Astrocyte (in vitro differentiated cells and primary cell): ENCODE measurements around the gene LYZL6. TPM values are rescaled to one million over a fixed set of nuclear protein-coding genes. Genes with fewer than 3 reads are reported as not detected.

Experiments
- DNase-seq: peaks from one replicate; pipeline ENCODE4 v3.0.0-alpha.2; 2010; ENCODE audit warnings: low read depth
- FAIRE-seq: peaks from 2 replicates; lab custom pipeline; 2011; peaks lifted over from hg19 to GRCh38; lab: Jason Lieb, UNC
- H2AFZ ChIP-seq: 2 replicates; pipeline ENCODE4 v1.6.0; 2012; ENCODE audit warnings: low read depth, low read length, inconsistent platforms
- H3K27ac ChIP-seq: 2 replicates; pipeline ENCODE4 v1.5.1; 2011; ENCODE audit warnings: low read depth, low read length, inconsistent platforms
- H3K27me3 ChIP-seq: 2 replicates; pipeline ENCODE4 v1.6.0; 2011; ENCODE audit warnings: low read length, inconsistent platforms; ENCODE audit not compliant: insufficient read depth
- H3K36me3 ChIP-seq: 2 replicates; pipeline ENCODE4 v1.5.1; 2011; ENCODE audit warnings: low read length, inconsistent platforms; ENCODE audit not compliant: insufficient read depth
- H3K4me1 ChIP-seq: 2 replicates; pipeline ENCODE4 v1.5.1; 2011; ENCODE audit warnings: low read length, inconsistent platforms; ENCODE audit not compliant: insufficient read depth
- H3K4me2 ChIP-seq: 2 replicates; pipeline ENCODE4 v1.6.0; 2012; ENCODE audit warnings: low read length, inconsistent platforms
- H3K4me3 ChIP-seq: 2 replicates; pipeline ENCODE4 v1.5.1; 2011; ENCODE audit warnings: low read depth, mild to moderate bottlenecking, low read length, inconsistent platforms; ENCODE audit not compliant: insufficient read depth
- H3K79me2 ChIP-seq: 2 replicates; pipeline ENCODE4 v1.6.0; 2012; ENCODE audit warnings: mild to moderate bottlenecking, low read length, inconsistent platforms; ENCODE audit not compliant: insufficient read depth
- H3K9ac ChIP-seq: 2 replicates; pipeline ENCODE4 v1.6.0; 2012; ENCODE audit warnings: mild to moderate bottlenecking, low read length, inconsistent platforms
- H3K9me3 ChIP-seq: 2 replicates; pipeline ENCODE4 v1.5.1; 2012; ENCODE audit warnings: low read depth, mild to moderate bottlenecking, low read length, inconsistent platforms; ENCODE audit not compliant: insufficient read depth
- H4K20me1 ChIP-seq: 2 replicates; pipeline ENCODE4 v1.6.0; 2012; ENCODE audit warnings: low read length, inconsistent platforms; ENCODE audit not compliant: insufficient read depth
- H3K27ac Mint-ChIP-seq: one replicate; pipeline ENCODE4 v1.8.0; 2021; ENCODE audit warnings: mild to moderate bottlenecking, mixed read lengths; ENCODE audit not compliant: unreplicated experiment
- H3K27me3 Mint-ChIP-seq: one replicate; pipeline ENCODE4 v1.8.0; 2021; ENCODE audit warnings: low read depth, mixed read lengths; ENCODE audit not compliant: unreplicated experiment
- H3K36me3 Mint-ChIP-seq: one replicate; pipeline ENCODE4 v1.8.0; 2021; ENCODE audit warnings: low read depth, mixed read lengths; ENCODE audit not compliant: unreplicated experiment
- H3K4me1 Mint-ChIP-seq: one replicate; pipeline ENCODE4 v1.8.0; 2021; ENCODE audit warnings: low read depth, mixed read lengths; ENCODE audit not compliant: unreplicated experiment
- H3K4me3 Mint-ChIP-seq: one replicate; pipeline ENCODE4 v1.8.0; 2021; ENCODE audit warnings: mild to moderate bottlenecking, moderate library complexity, mixed read lengths; ENCODE audit not compliant: unreplicated experiment
- H3K9me3 Mint-ChIP-seq: one replicate; pipeline ENCODE4 v1.8.0; 2021; ENCODE audit warnings: mild to moderate bottlenecking, mixed read lengths; ENCODE audit not compliant: unreplicated experiment
- EZH2 ChIP-seq: IDR thresholded peaks from 2 replicates; pipeline ENCODE4 v1.6.1; 2012; ENCODE audit warnings: mild to moderate bottlenecking, low read length, inconsistent platforms; ENCODE audit not compliant: insufficient read depth
- total RNA-seq: library from RNA; stranded (reverse); gene quantifications from 2 replicates; pipeline ENCODE4 v1.2.1, GENCODE V29; 2021
- TF ChIP-seq, protein P1 (sequence below): IDR thresholded peaks from 2 replicates; pipeline ENCODE4 v1.5.1; 2011; ENCODE audit warnings: low read depth, mild to moderate bottlenecking, inconsistent platforms, low read length, moderate library complexity; ENCODE audit not compliant: insufficient read depth

Gene LYZL6
- total RNA-seq, 1 donor from 2014 or later: not detected

DNA sequence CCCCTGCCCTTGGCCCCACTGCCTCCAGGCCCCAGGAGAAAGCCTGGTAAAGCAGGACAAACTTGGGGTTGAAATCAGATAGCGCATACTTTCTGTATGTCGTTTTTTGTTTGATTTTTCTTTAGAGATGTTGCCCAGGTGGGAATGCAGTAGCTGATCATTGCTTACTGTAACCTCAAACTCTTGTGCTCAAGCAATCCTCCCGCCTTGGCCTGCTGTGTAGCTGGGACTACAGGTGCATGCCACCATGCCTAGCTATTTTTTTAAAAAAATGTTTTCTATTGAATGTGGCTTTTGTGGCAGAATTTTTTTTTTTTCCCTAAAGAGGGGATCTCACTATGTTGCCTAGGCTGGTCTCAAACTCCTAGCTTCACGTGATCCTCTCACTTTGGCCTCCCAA is 52.2 kb downstream of the LYZL6 start:
- H3K36me3 ChIP-seq: no peaks in the 10 kb centered on the region
- no peaks in the 10 kb centered on the region for H3K9me3 ChIP-seq
- TF ChIP-seq, protein P1, sequence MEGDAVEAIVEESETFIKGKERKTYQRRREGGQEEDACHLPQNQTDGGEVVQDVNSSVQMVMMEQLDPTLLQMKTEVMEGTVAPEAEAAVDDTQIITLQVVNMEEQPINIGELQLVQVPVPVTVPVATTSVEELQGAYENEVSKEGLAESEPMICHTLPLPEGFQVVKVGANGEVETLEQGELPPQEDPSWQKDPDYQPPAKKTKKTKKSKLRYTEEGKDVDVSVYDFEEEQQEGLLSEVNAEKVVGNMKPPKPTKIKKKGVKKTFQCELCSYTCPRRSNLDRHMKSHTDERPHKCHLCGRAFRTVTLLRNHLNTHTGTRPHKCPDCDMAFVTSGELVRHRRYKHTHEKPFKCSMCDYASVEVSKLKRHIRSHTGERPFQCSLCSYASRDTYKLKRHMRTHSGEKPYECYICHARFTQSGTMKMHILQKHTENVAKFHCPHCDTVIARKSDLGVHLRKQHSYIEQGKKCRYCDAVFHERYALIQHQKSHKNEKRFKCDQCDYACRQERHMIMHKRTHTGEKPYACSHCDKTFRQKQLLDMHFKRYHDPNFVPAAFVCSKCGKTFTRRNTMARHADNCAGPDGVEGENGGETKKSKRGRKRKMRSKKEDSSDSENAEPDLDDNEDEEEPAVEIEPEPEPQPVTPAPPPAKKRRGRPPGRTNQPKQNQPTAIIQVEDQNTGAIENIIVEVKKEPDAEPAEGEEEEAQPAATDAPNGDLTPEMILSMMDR: no peak
- no peak for TF ChIP-seq EZH2
- Mint-ChIP-seq H3K4me3 (no peak overlapping the region), H3K27me3 (no peaks in the 10 kb centered on the region), H3K36me3 (no peaks in the 10 kb centered on the region), H3K27ac (peak overlapping the region; percentile 18), H3K9me3 (no peaks in the 10 kb centered on the region), H3K4me1 (peaks cover 27% of the 10 kb centered on the region)
- H4K20me1 ChIP-seq: no peaks in the 10 kb centered on the region
- peaks cover 8% of the 10 kb centered on the region for H3K4me1 ChIP-seq
- no peak overlapping the region for H3K4me2 ChIP-seq
- H2AFZ ChIP-seq: no peak overlapping the region
- no peaks in the 10 kb centered on the region for H3K79me2 ChIP-seq
- H3K27me3 ChIP-seq: no peaks in the 10 kb centered on the region
- H3K27ac ChIP-seq: no peak overlapping the region
- no peak overlapping the region for H3K9ac ChIP-seq
- FAIRE-seq (no peak), DNase-seq (no peak)
- no peak overlapping the region for H3K4me3 ChIP-seq

DNA sequence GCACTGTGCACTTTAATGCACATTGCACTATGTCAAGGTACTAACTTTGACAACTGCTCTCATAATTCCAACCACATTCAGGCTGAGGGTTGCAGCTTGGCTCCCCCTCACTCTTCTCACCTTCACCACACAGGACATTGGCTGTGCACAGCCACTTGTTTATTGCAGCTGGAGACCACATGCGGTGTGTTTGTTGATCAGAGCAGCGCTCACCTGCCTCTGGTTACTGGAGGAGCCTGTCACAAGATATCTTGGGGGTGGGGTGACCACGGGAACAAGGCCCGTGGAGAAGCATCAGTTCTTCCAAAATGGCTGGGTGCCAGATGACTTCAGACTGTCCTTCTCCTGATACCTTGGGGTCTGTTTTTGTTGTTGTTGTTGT is 52.7 kb downstream of the LYZL6 start:
- no peak overlapping the region for H3K4me3 ChIP-seq
- no peaks in the 10 kb centered on the region for H3K9me3 ChIP-seq
- H4K20me1 ChIP-seq: no peaks in the 10 kb centered on the region
- H3K36me3 ChIP-seq: no peaks in the 10 kb centered on the region
- H3K27ac ChIP-seq: no peak overlapping the region
- no peak overlapping the region for H3K4me2 ChIP-seq
- H3K36me3 Mint-ChIP-seq: no peaks in the 10 kb centered on the region
- no peak overlapping the region for H2AFZ ChIP-seq
- FAIRE-seq (no peak), DNase-seq (no peak)
- H3K27me3 ChIP-seq: no peaks in the 10 kb centered on the region
- H3K4me3 Mint-ChIP-seq: no peak overlapping the region
- H3K4me1 Mint-ChIP-seq: peaks cover 23% of the 10 kb centered on the region
- H3K4me1 ChIP-seq: peaks cover 8% of the 10 kb centered on the region
- H3K9me3 Mint-ChIP-seq: no peaks in the 10 kb centered on the region
- no peaks in the 10 kb centered on the region for H3K79me2 ChIP-seq
- no peak overlapping the region for H3K9ac ChIP-seq
- peak overlapping the region; percentile 66 for H3K27ac Mint-ChIP-seq
- TF ChIP-seq EZH2: no peak
- TF ChIP-seq, protein P1: no peak
- no peaks in the 10 kb centered on the region for H3K27me3 Mint-ChIP-seq

- peak overlapping the region; percentile 21 for H3K4me2 ChIP-seq
- H3K4me1 ChIP-seq: peaks cover 5% of the 10 kb centered on the region
- peak overlapping the region; percentile 9 for H3K27ac ChIP-seq
- H3K9ac ChIP-seq: no peak overlapping the region
- no peaks in the 10 kb centered on the region for H3K79me2 ChIP-seq
- TF ChIP-seq, protein P1: no peak
- TF ChIP-seq EZH2: no peak
- Mint-ChIP-seq H3K36me3 (no peaks in the 10 kb centered on the region), H3K27ac (peak overlapping the region; percentile 43), H3K27me3 (no peaks in the 10 kb centered on the region), H3K4me1 (peaks cover 16% of the 10 kb centered on the region), H3K9me3 (peaks cover 2% of the 10 kb centered on the region), H3K4me3 (no peak overlapping the region)
- FAIRE-seq (no peak), DNase-seq (peak; percentile 56)
- no peaks in the 10 kb centered on the region for H3K9me3 ChIP-seq
- H3K4me3 ChIP-seq: no peak overlapping the region
- H3K27me3 ChIP-seq: no peaks in the 10 kb centered on the region
- H4K20me1 ChIP-seq: no peaks in the 10 kb centered on the region
- H3K36me3 ChIP-seq: no peaks in the 10 kb centered on the region
- H2AFZ ChIP-seq: peak overlapping the region; percentile 37
Measured at GRCh38 chr17:35889818-35890773, 53.4 kb downstream of the LYZL6 start.
